OCI-LY3 (cell line): ENCODE results near the gene NDST1.

ENCODE experiments used
- H2AFZ ChIP-seq: fragments of 200-600, 300-600 bp; shearing (Covaris generic); 2 replicates; pipeline ENCODE4 v1.6.0; 2014; ENCODE audit warnings: antibody characterized with exemption, low read depth, low read length
- H3K27ac ChIP-seq: fragments of 200-600, 300-600 bp; sonication (generic); 2 replicates; pipeline ENCODE4 v1.5.1; 2014; ENCODE audit warnings: mild to moderate bottlenecking, low read length, moderate library complexity, mixed read lengths
- H3K27me3 ChIP-seq: fragments of 200-600, 300-600 bp; sonication (generic); 2 replicates; pipeline ENCODE4 v1.6.1; 2014; ENCODE audit warnings: low read depth, low read length, mixed read lengths
- H3K36me3 ChIP-seq: fragments of 200-600, 300-600 bp; sonication (generic); replicated peaks from 2 replicates; pipeline ENCODE3; 2014; ENCODE audit warnings: low read depth, low read length, mixed read lengths
- H3K4me1 ChIP-seq: fragments of 300-600, 200-600 bp; sonication (generic); 2 replicates; pipeline ENCODE4 v1.6.1; 2014; ENCODE audit warnings: low read length, mixed read lengths
- H3K4me2 ChIP-seq: fragments of 200-600, 300-600 bp; sonication (generic); 2 replicates; pipeline ENCODE4 v1.6.1; 2014; ENCODE audit warnings: low read length, mixed read lengths
- H3K4me3 ChIP-seq: fragments of 300-600, 200-600 bp; sonication (generic); 2 replicates; pipeline ENCODE4 v1.5.1; 2014; ENCODE audit warnings: antibody characterized with exemption, mild to moderate bottlenecking, low read length, moderate library complexity
- H3K79me2 ChIP-seq: fragments of 300-600, 200-600 bp; shearing (Covaris generic); 2 replicates; pipeline ENCODE4 v1.6.1; 2014; ENCODE audit warnings: mild to moderate bottlenecking, low read length, mixed read lengths
- H3K9ac ChIP-seq: fragments of 300-600, 200-600 bp; shearing (Covaris generic); 2 replicates; pipeline ENCODE4 v1.6.0; 2014; ENCODE audit warnings: mild to moderate bottlenecking, low read length, moderate library complexity
- H3K9me3 ChIP-seq: fragments of 200-600, 300-600 bp; shearing (Covaris generic); 2 replicates; pipeline ENCODE4 v1.6.1; 2014; ENCODE audit warnings: low read length, mixed read lengths; ENCODE audit not compliant: insufficient read depth
- H4K20me1 ChIP-seq: fragments of 200-600, 300-600 bp; sonication (generic); 2 replicates; pipeline ENCODE4 v1.6.1; 2016; ENCODE audit warnings: low read length, mixed read lengths; ENCODE audit not compliant: insufficient read depth
- EZH2phosphoT487 ChIP-seq: fragments of 200-600 bp; shearing (Covaris generic); IDR thresholded peaks from 2 replicates; pipeline ENCODE4 v1.6.1; 2018; ENCODE audit warnings: antibody characterized with exemption, mixed run types, low read depth
- TF ChIP-seq, protein P1 (sequence below): fragments of 200-600, 300-600 bp; sonication (generic); IDR thresholded peaks from 2 replicates; pipeline ENCODE4 v1.5.1; 2014; ENCODE audit warnings: antibody characterized with exemption, low read length, low read depth

NDST1 gene

DNA sequence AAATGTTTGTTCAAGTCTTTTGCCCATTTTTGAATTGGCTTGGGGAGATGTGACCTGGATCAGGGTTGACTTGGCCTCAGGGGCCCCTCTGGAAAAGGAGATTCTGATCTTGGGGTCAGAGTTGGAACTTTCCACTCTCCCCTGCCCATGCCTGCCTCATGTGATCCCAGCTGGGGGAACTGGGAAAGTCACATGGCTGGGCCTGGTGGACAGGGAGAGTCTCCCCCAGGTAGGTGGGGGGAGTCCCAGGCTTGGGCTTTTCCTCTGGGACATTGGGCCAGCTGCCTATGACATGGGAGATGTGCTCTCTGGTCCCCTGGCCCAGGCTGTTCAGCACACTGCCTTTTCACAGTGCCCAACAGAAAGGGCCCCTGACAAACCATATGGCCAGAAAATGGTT is 60.7 kb downstream of the NDST1 start:
- no peaks in the 10 kb centered on the region for H3K27me3 ChIP-seq
- no peak overlapping the region for H3K9ac ChIP-seq
- no peaks in the 10 kb centered on the region for H3K36me3 ChIP-seq
- no peaks in the 10 kb centered on the region for H3K79me2 ChIP-seq
- H3K4me1 ChIP-seq, result no peaks in the 10 kb centered on the region
- H2AFZ ChIP-seq, result no peak overlapping the region
- no peaks in the 10 kb centered on the region for H3K9me3 ChIP-seq
- TF ChIP-seq EZH2phosphoT487, result no peak
- TF ChIP-seq, protein P1, sequence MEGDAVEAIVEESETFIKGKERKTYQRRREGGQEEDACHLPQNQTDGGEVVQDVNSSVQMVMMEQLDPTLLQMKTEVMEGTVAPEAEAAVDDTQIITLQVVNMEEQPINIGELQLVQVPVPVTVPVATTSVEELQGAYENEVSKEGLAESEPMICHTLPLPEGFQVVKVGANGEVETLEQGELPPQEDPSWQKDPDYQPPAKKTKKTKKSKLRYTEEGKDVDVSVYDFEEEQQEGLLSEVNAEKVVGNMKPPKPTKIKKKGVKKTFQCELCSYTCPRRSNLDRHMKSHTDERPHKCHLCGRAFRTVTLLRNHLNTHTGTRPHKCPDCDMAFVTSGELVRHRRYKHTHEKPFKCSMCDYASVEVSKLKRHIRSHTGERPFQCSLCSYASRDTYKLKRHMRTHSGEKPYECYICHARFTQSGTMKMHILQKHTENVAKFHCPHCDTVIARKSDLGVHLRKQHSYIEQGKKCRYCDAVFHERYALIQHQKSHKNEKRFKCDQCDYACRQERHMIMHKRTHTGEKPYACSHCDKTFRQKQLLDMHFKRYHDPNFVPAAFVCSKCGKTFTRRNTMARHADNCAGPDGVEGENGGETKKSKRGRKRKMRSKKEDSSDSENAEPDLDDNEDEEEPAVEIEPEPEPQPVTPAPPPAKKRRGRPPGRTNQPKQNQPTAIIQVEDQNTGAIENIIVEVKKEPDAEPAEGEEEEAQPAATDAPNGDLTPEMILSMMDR, result no peak
- H3K27ac ChIP-seq, result no peak overlapping the region
- no peaks in the 10 kb centered on the region for H4K20me1 ChIP-seq
- no peak overlapping the region for H3K4me2 ChIP-seq
- no peak overlapping the region for H3K4me3 ChIP-seq

DNA sequence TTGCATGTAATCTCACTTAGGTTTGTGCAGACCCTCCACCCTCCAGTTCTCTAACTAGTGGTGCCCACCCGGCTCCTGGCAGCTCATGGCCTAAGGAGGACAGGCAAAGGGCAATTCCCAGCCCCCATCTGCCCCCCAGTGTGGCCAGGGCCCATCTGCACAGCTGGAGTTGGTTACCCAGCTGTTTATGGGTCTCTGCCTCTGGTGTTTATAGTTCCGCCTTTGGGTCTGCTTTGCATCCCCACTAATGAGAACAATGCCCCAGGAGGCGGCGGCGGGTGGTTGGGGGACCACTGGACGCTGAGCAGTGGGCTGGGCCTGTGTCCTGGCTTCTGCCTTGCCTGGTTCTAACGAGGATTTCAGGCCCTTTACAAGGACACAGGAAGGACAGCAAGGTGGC is 62.4 kb downstream of the NDST1 start:
- H3K9me3 ChIP-seq, result no peaks in the 10 kb centered on the region
- no peak overlapping the region for H3K9ac ChIP-seq
- H2AFZ ChIP-seq, result no peak overlapping the region
- no peak overlapping the region for H3K27ac ChIP-seq
- no peaks in the 10 kb centered on the region for H3K27me3 ChIP-seq
- no peaks in the 10 kb centered on the region for H4K20me1 ChIP-seq
- H3K36me3 ChIP-seq, result no peaks in the 10 kb centered on the region
- no peak overlapping the region for H3K4me3 ChIP-seq
- TF ChIP-seq EZH2phosphoT487, result no peak
- TF ChIP-seq, protein P1, result no peak
- no peak overlapping the region for H3K4me2 ChIP-seq
- no peaks in the 10 kb centered on the region for H3K4me1 ChIP-seq
- H3K79me2 ChIP-seq, result no peaks in the 10 kb centered on the region

DNA sequence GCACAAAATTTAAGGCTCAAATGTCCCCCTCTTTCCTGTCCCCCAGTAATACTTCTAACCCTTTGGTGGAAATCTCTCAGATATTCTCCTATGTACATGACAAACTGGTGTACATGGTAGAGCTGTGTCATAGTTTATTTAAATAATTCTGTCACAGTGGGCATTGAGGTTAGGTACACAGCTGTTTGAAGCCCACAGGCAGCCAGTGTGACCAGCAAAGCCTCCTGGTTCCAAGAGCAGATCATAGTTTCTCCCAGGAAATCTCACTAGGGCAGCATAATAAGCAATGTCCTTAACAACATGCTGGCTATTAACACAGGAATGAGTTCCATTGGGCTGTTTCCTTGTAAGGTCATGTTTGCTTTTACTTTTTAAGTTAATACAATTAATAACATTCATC is 63.9 kb downstream of the NDST1 start:
- Histone ChIP-seq H3K27me3 (no peaks in the 10 kb centered on the region), H3K9ac (no peak overlapping the region), H4K20me1 (no peaks in the 10 kb centered on the region), H3K79me2 (no peaks in the 10 kb centered on the region), H3K27ac (no peak overlapping the region), H2AFZ (no peak overlapping the region), H3K36me3 (no peaks in the 10 kb centered on the region), H3K4me1 (no peaks in the 10 kb centered on the region), H3K9me3 (no peaks in the 10 kb centered on the region), H3K4me2 (no peak overlapping the region), H3K4me3 (no peak overlapping the region)
- no peak for TF ChIP-seq EZH2phosphoT487
- TF ChIP-seq, protein P1, result no peak

DNA sequence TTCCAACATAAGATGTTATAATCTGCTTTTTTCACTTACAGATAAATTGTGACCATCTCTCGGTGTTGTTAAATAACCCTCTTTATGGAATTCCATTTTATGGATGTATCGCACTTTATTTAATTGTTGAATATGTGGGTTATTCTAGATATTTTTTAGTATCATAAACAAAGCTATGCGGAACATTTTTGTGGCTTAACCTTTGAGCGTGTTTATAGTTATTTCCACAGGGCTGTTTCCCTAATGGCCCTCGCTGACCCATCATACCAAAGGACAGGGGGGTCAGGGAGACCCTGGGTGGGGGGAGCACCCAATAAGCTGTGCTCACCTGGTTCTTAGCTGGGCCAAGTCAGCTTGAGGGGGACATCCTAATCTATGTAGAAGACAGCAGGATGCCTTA is 65.3 kb downstream of the NDST1 start:
- no peak overlapping the region for H3K4me3 ChIP-seq
- H3K4me2 ChIP-seq, result no peak overlapping the region
- no peaks in the 10 kb centered on the region for H4K20me1 ChIP-seq
- no peaks in the 10 kb centered on the region for H3K27me3 ChIP-seq
- H3K9me3 ChIP-seq, result no peaks in the 10 kb centered on the region
- H3K4me1 ChIP-seq, result no peaks in the 10 kb centered on the region
- no peaks in the 10 kb centered on the region for H3K79me2 ChIP-seq
- H2AFZ ChIP-seq, result no peak overlapping the region
- no peak overlapping the region for H3K9ac ChIP-seq
- no peak for TF ChIP-seq EZH2phosphoT487
- TF ChIP-seq, protein P1, result no peak
- no peak overlapping the region for H3K27ac ChIP-seq
- no peaks in the 10 kb centered on the region for H3K36me3 ChIP-seq
